ENCODE measurements around the gene PRSS8.

Gene PRSS8

GRCh38 chr16:31128711-31129567 lies 6.6 kb downstream of the PRSS8 start:
- DNase-seq (ENCODE audit: insufficient read length, low spot score) (no peak), FAIRE-seq (no peak)
- no peak for TF ChIP-seq POLR2A (IDR thresholded peaks at IDR 0.05; ENCODE audit: low read depth, low read length)

- FAIRE-seq (no peak), DNase-seq (ENCODE audit: insufficient read length, low spot score) (no peak)
- TF ChIP-seq POLR2A (IDR thresholded peaks at IDR 0.05; ENCODE audit: low read depth, low read length) = no peak
Observed at GRCh38 chr16:31127182-31127581, 8.3 kb downstream of the PRSS8 start.

GRCh38 chr16:31125844-31126243 lies 9.7 kb downstream of the PRSS8 start:
- DNase-seq (ENCODE audit: insufficient read length, low spot score) = no peak
- no peak for FAIRE-seq
- no peak for TF ChIP-seq POLR2A (IDR thresholded peaks at IDR 0.05; ENCODE audit: low read depth, low read length)

GRCh38 chr16:31120129-31120528 lies 15.4 kb downstream of the PRSS8 start:
- FAIRE-seq (no peak), DNase-seq (ENCODE audit: insufficient read length, low spot score) (no peak)
- TF ChIP-seq POLR2A (IDR thresholded peaks at IDR 0.05; ENCODE audit: low read depth, low read length) = no peak

GRCh38 chr16:31118223-31119155 lies 17.0 kb downstream of the PRSS8 start:
- DNase-seq (ENCODE audit: insufficient read length, low spot score) (no peak), FAIRE-seq (no peak)
- no peak for TF ChIP-seq POLR2A (IDR thresholded peaks at IDR 0.05; ENCODE audit: low read depth, low read length)

GRCh38 chr16:31117384-31118222 lies 17.9 kb downstream of the PRSS8 start, which contains the start of gene KAT8:
TSS of gene KAT8 (plus strand) at chr16:31117664. CDS start at chr16:31117682, 18 bp downstream.
- TF ChIP-seq POLR2A (IDR thresholded peaks at IDR 0.05; ENCODE audit: low read depth, low read length) = peak; percentile 73
- DNase-seq (ENCODE audit: insufficient read length, low spot score) (peak; percentile 98), FAIRE-seq (no peak)

GRCh38 chr16:31114468-31114867 lies 21.1 kb downstream of the PRSS8 start:
- TF ChIP-seq POLR2A (IDR thresholded peaks at IDR 0.05; ENCODE audit: low read depth, low read length) = no peak
- no peak for FAIRE-seq
- no peak for DNase-seq (ENCODE audit: insufficient read length, low spot score)

- FAIRE-seq = no peak
- no peak for TF ChIP-seq POLR2A (IDR thresholded peaks at IDR 0.05; ENCODE audit: low read depth, low read length)
- DNase-seq (ENCODE audit: insufficient read length, low spot score) = no peak
Observed at GRCh38 chr16:31113121-31114120, 22.1 kb downstream of the PRSS8 start.

GRCh38 chr16:31112711-31113110 lies 22.8 kb downstream of the PRSS8 start:
- DNase-seq (ENCODE audit: insufficient read length, low spot score) (no peak), FAIRE-seq (no peak)
- no peak for TF ChIP-seq POLR2A (IDR thresholded peaks at IDR 0.05; ENCODE audit: low read depth, low read length)

GRCh38 chr16:31111881-31112466 lies 23.6 kb downstream of the PRSS8 start:
- no peak for DNase-seq (ENCODE audit: insufficient read length, low spot score)
- TF ChIP-seq POLR2A (IDR thresholded peaks at IDR 0.05; ENCODE audit: low read depth, low read length) = no peak
- no peak for FAIRE-seq

- DNase-seq (ENCODE audit: insufficient read length, low spot score) = no peak
- no peak for FAIRE-seq
- no peak for TF ChIP-seq POLR2A (IDR thresholded peaks at IDR 0.05; ENCODE audit: low read depth, low read length)
Observed at GRCh38 chr16:31110106-31111034, 25.2 kb downstream of the PRSS8 start.
